HepG2 (cell line): Measurements from ENCODE around the gene GLIS2. TPM values are rescaled to one million over a fixed set of nuclear protein-coding genes. Genes with fewer than 3 reads are reported as not detected.

Experiments
- ATAC-seq: fragments of 200-7000 bp; cut with Tn5 transposase; 3 replicates; pipeline ENCODE4 v1.9.1; 2020; ENCODE audit warnings: mild to moderate bottlenecking, moderate library complexity
- BruUV-seq: library from RNA; stranded (reverse); fragments of 400-500 nt; replicated peaks from 2 replicates; lab custom pipeline; 2021; lab: Mats Ljungman, UMichigan
- CTCF ChIA-PET: fragments of 300-600 bp; formaldehyde crosslinking; extraction: SDS; loops from one replicate; lab custom pipeline; 2021; ENCODE audit warnings: low total read pairs, inconsistent platforms, low intra/inter-chr PET ratio; lab: Yijun Ruan, JAX
- POLR2A ChIA-PET: fragments of 350-600 bp; sonication (Branson Sonifier 250); formaldehyde crosslinking; loops from one replicate; lab custom pipeline; 2020; ENCODE audit warnings: antibody characterized with exemption, inconsistent platforms; lab: Yijun Ruan, JAX
- DNase-seq: peaks from one replicate; pipeline ENCODE4 v3.0.0-alpha.2; 2015; ENCODE audit warnings: low spot score
- FAIRE-seq: peaks from 3 replicates; lab custom pipeline; 2011; peaks lifted over from hg19 to GRCh38; lab: Jason Lieb, UNC
- H2AFZ ChIP-seq: one replicate; pipeline ENCODE4 v1.6.1; 2011; ENCODE audit warnings: low read length, inconsistent platforms
- H3K27ac ChIP-seq: fragments of 300-600 bp; 3 replicates; pipeline ENCODE4 v1.8.0; 2011; ENCODE audit warnings: mixed run types, mild to moderate bottlenecking, mixed read lengths, low read length, inconsistent platforms; ENCODE audit not compliant: insufficient read depth; ENCODE audit errors: extremely low read length
- H3K27me3 ChIP-seq, 2 experiments: fragments of 200-600 bp in 1 of 2; 2 replicates in 1 of 2; 3 replicates in 1 of 2; pipeline versions ENCODE4 v1.6.0 to v1.8.0; 2011; ENCODE audit warnings: low read length in 2 of 2, mild to moderate bottlenecking in 2 of 2, moderate library complexity in 2 of 2, inconsistent platforms in 1 of 2; ENCODE audit not compliant: insufficient read depth in 2 of 2, control insufficient read depth in 1 of 2
- H3K36me3 ChIP-seq, 2 experiments: fragments of 200-600 bp in 1 of 2; replicated peaks in 1 of 2; 2 replicates in 1 of 2; 3 replicates in 1 of 2; pipeline versions ENCODE4 v1.5.1 to v1.8.0; 2011; ENCODE audit warnings: low read length in 2 of 2, inconsistent platforms in 1 of 2; ENCODE audit not compliant: insufficient read depth in 2 of 2, control insufficient read depth in 1 of 2
- H3K4me1 ChIP-seq: 2 replicates; pipeline ENCODE4 v1.5.1; 2012; ENCODE audit warnings: low read length, inconsistent platforms; ENCODE audit not compliant: insufficient read depth
- H3K4me2 ChIP-seq: 2 replicates; pipeline ENCODE4 v1.6.0; 2011; ENCODE audit warnings: low read depth, low read length, inconsistent platforms
- H3K4me3 ChIP-seq, 3 experiments: fragments of 200-600 bp in 1 of 3; sonication (generic), shearing (Covaris generic) in 1 of 3; replicated peaks in 1 of 3; 2 replicates each; pipeline ENCODE4 v1.5.1; 2011 to 2016; ENCODE audit warnings: low read length in 3 of 3, inconsistent platforms in 2 of 3, low read depth in 2 of 3, mild to moderate bottlenecking in 2 of 3, control low read depth in 1 of 3, mixed read lengths in 1 of 3; ENCODE audit not compliant: insufficient read depth in 1 of 3
- H3K79me2 ChIP-seq: one replicate; pipeline ENCODE4 v1.6.1; 2011; ENCODE audit warnings: low read length, inconsistent platforms; ENCODE audit not compliant: insufficient read depth
- H3K9ac ChIP-seq: 2 replicates; pipeline ENCODE4 v1.6.0; 2011; ENCODE audit warnings: mild to moderate bottlenecking, low read depth, low read length, inconsistent platforms; ENCODE audit not compliant: insufficient read depth
- H3K9me3 ChIP-seq: 2 replicates; pipeline ENCODE4 v1.5.1; 2012; ENCODE audit warnings: mild to moderate bottlenecking, low read length
- H4K20me1 ChIP-seq: 2 replicates; pipeline ENCODE4 v1.6.0; 2011; ENCODE audit warnings: inconsistent platforms, mild to moderate bottlenecking, low read length, moderate library complexity; ENCODE audit not compliant: insufficient read depth
- ARNT ChIP-seq: fragments of 450-650 bp; IDR thresholded peaks from 2 replicates; pipeline ENCODE4 v1.6.1; 2017
- ZNF543 ChIP-seq: sonication (generic); formaldehyde crosslinking; IDR thresholded peaks from 2 replicates; pipeline ENCODE4 v1.4.0; 2020; ENCODE audit warnings: mild to moderate bottlenecking, missing genetic modification reagents
- WGBS: methylation state at CpG from one replicate; pipeline ENCODE4 v1.1.6; 2017; ENCODE audit warnings: low lambda C conversion rate; 5-methylcytosine and 5-hydroxymethylcytosine counted together
- in situ Hi-C: cut with HindIII; loops from 2 replicates; pipeline ENCODE4 v1.10.0; 2017; ENCODE audit warnings: low pct_unique_long_range_greater_than_20kb; ENCODE audit not compliant: extremely low pct_ligation_motif_present
- intact Hi-C: fragments of 100-400 bp; cut with micrococcal nuclease; formaldehyde crosslinking; loops from one replicate; pipeline ENCODE4 v1.10.0; 2022; ENCODE audit not compliant: unreplicated experiment
- polyA plus RNA-seq, 8 experiments: library from polyadenylated mRNA; depleted of rRNA in 3 of 8; stranded (reverse) in 7 of 8; unstranded in 1 of 8; fragments of >200 nt; fragmentation: Illumina TruSeq in 4 of 8; extraction: Trizol in 4 of 8; gene quantifications; 2 replicates each; pipeline versions ENCODE4 v1.2.1 to v1.2.3, GENCODE V29; 2011 to 2016; ENCODE audit warnings: low read depth in 4 of 8, missing spikeins in 1 of 8, mixed read lengths in 1 of 8; ENCODE audit not compliant: insufficient read depth in 1 of 8
- total RNA-seq, 5 experiments: library from RNA; depleted of rRNA; stranded (reverse); fragments of >200 nt; fragmentation: Illumina TruSeq; extraction: Trizol; gene quantifications; 2 replicates each; pipeline ENCODE4 v1.2.3, GENCODE V29; 2016; ENCODE audit warnings: low read depth in 1 of 5
- TF ChIP-seq, protein P1 (sequence below), 2 experiments: IDR thresholded peaks; 2 replicates each; pipeline ENCODE4 v1.6.1; 2011 to 2012; ENCODE audit warnings: low read length in 2 of 2, borderline replicate concordance in 1 of 2, low read depth in 1 of 2, mild to moderate bottlenecking in 1 of 2, moderate library complexity in 1 of 2
- TF ChIP-seq, protein P2 (sequence below): sonication (generic); formaldehyde crosslinking; IDR thresholded peaks from 2 replicates; pipeline ENCODE4 v1.5.0; 2020; ENCODE audit warnings: mild to moderate bottlenecking, missing genetic modification reagents

The GLIS2 gene
- total and polyA plus RNA-seq, 2 of the 13 experiments (the other 11 are each of a cell fraction or from before 2014, with no cell fraction given) = 0.28 to 0.29 TPM

DNA sequence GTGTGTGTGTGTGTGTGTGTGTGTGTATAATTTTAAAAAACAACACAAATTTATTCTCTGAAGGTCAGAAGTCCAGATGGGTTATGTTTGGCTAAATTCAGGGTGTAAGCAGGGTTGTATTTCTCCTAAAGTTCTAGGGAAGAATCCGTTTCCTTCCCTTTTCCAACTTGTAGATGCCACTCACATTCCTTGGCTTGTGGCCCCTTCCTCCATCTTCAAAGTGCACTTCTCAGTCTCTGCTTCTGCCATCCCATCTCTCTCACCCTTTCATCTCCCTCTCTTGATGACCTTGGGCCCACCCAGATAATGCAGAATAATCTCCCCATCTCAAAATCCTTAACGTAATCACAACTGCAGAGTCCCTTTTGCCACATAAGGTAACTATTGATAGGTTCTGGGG is 35.2 kb upstream of the GLIS2 start:
- TF ChIP-seq, protein P1, sequence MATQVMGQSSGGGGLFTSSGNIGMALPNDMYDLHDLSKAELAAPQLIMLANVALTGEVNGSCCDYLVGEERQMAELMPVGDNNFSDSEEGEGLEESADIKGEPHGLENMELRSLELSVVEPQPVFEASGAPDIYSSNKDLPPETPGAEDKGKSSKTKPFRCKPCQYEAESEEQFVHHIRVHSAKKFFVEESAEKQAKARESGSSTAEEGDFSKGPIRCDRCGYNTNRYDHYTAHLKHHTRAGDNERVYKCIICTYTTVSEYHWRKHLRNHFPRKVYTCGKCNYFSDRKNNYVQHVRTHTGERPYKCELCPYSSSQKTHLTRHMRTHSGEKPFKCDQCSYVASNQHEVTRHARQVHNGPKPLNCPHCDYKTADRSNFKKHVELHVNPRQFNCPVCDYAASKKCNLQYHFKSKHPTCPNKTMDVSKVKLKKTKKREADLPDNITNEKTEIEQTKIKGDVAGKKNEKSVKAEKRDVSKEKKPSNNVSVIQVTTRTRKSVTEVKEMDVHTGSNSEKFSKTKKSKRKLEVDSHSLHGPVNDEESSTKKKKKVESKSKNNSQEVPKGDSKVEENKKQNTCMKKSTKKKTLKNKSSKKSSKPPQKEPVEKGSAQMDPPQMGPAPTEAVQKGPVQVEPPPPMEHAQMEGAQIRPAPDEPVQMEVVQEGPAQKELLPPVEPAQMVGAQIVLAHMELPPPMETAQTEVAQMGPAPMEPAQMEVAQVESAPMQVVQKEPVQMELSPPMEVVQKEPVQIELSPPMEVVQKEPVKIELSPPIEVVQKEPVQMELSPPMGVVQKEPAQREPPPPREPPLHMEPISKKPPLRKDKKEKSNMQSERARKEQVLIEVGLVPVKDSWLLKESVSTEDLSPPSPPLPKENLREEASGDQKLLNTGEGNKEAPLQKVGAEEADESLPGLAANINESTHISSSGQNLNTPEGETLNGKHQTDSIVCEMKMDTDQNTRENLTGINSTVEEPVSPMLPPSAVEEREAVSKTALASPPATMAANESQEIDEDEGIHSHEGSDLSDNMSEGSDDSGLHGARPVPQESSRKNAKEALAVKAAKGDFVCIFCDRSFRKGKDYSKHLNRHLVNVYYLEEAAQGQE (IDR thresholded peaks at IDR 0.05; ENCODE audit: borderline replicate concordance in 1 of 2, low read depth in 1 of 2, low read length in 2 of 2) = no peak
- TF ChIP-seq, protein P2, sequence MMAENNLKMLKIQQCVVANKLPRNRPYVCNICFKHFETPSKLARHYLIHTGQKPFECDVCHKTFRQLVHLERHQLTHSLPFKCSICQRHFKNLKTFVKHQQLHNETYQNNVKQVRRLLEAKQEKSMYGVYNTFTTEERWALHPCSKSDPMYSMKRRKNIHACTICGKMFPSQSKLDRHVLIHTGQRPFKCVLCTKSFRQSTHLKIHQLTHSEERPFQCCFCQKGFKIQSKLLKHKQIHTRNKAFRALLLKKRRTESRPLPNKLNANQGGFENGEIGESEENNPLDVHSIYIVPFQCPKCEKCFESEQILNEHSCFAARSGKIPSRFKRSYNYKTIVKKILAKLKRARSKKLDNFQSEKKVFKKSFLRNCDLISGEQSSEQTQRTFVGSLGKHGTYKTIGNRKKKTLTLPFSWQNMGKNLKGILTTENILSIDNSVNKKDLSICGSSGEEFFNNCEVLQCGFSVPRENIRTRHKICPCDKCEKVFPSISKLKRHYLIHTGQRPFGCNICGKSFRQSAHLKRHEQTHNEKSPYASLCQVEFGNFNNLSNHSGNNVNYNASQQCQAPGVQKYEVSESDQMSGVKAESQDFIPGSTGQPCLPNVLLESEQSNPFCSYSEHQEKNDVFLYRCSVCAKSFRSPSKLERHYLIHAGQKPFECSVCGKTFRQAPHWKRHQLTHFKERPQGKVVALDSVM = peak; percentile 2; the same call in 1 of the 2 replicates
- TF ChIP-seq ZNF543 (CRISPR knock-in tag) (peak; percentile 94), ARNT (no peak)
- FAIRE-seq = no peak
- no peak for ATAC-seq
- in situ Hi-C loops (no loop called here), intact Hi-C loops (no loop called here)
- peaks cover 0 to 6% of the 10 kb centered on the region in 2 experiments; a peak in 2 of 5 replicates for H3K27me3 ChIP-seq
- no peak overlapping the region for H2AFZ ChIP-seq
- CTCF ChIA-PET = no interaction called here
- no peak overlapping the region for H3K9ac ChIP-seq
- no peak overlapping the region for H3K4me3 ChIP-seq
- BruUV-seq = no TSS peak
- H3K27ac ChIP-seq = no peak overlapping the region
- POLR2A ChIA-PET = no interaction called here
- peaks cover 4% of the 10 kb centered on the region; the same call in 1 of the 2 replicates for H3K9me3 ChIP-seq
- no peak overlapping the region for H3K4me2 ChIP-seq
- H3K79me2 ChIP-seq = no peaks in the 10 kb centered on the region
- no peak for DNase-seq
- WGBS = 53% methylated on average over 2 of the region's 2 CpGs
- H3K36me3 ChIP-seq = no peaks in the 10 kb centered on the region
- no peaks in the 10 kb centered on the region for H4K20me1 ChIP-seq
- H3K4me1 ChIP-seq = peaks cover 57% of the 10 kb centered on the region
